ENCODE measurements around the gene MOB4. TPM values are rescaled to one million over a fixed set of nuclear protein-coding genes. Genes with fewer than 3 reads are reported as not detected.
A peak's percentile ranks its signal among the peaks of the same experiment; 100 is the strongest.
"Not testable (repeated sequence)": the region's sequence is repeated elsewhere in the genome, so short reads cannot be mapped to it uniquely, and the experiment has no call there.

Gene MOB4
- total RNA-seq = 10 to 100 TPM; 32.0 to 53.9 (median 36.8) TPM

- Histone ChIP-seq H3K9me3 (no peaks in the 10 kb centered on the region), H3K4me3 (peak within 1 kb of the TSS; percentile 58 to 82), H3K36me3 (no peaks in the 10 kb centered on the region), H3K27me3 (no peaks in the 10 kb centered on the region), H3K4me1 (peaks cover 0 to 52% (median 0%) of the 10 kb centered on the region in 3 donors), H3K27ac (peak within 1 kb of the TSS; percentile 82 to 97 (median 92))
- ATAC-seq = peak; percentile 99
- TF ChIP-seq POLR2AphosphoS5 (IDR thresholded peaks at IDR 0.05) (peak; percentile 91), POLR2A (IDR thresholded peaks at IDR 0.05) (peak; percentile 78 to 84), CTCF (IDR thresholded peaks at IDR 0.05) (peak in 2 of 4 experiments; percentile 14 to 26), EP300 (IDR thresholded peaks at IDR 0.05) (no peak)
- 0% methylated on average over 6 of the region's 66 CpGs; no CpG with 5 or more reads in 1 of the 2 donors for WGBS, 2 donors (ENCODE audit: low coverage in 1 of 2)
Measured at GRCh38 chr2:197515739-197516392, at the start of gene MOB4. Gene MOB4, plus strand, starts transcription at chr2:197516066. Its CDS starts 21 bp downstream, at chr2:197516087.

GRCh38 chr2:197472166-197472565 is 43.7 kb upstream of the MOB4 start:
- 95 to 96% methylated on average over 3 to 4 of the region's 5 CpGs for WGBS, 2 donors (ENCODE audit: low coverage in 1 of 2)
- H3K36me3 ChIP-seq = peaks cover 0 to 97% of the 10 kb centered on the region in 2 donors

GRCh38 chr2:197477797-197478196 is 38.1 kb upstream of the MOB4 start:
- TF ChIP-seq POLR2AphosphoS5 (IDR thresholded peaks at IDR 0.05) = no peak
- no peak for TF ChIP-seq EP300 (IDR thresholded peaks at IDR 0.05)
- TF ChIP-seq POLR2A (IDR thresholded peaks at IDR 0.05) = no peak
- no peak for TF ChIP-seq CTCF (IDR thresholded peaks at IDR 0.05)
- Histone ChIP-seq H3K9me3 (no peaks in the 10 kb centered on the region), H3K4me1 (no peaks in the 10 kb centered on the region), H3K27me3 (no peaks in the 10 kb centered on the region), H3K27ac (no peak overlapping the region), H3K36me3 (peaks cover 0 to 80% of the 10 kb centered on the region in 2 donors), H3K4me3 (no peak overlapping the region)
- no peak for ATAC-seq
- 96 to 100% methylated on average over 3 of the region's 3 CpGs for WGBS, 2 donors (ENCODE audit: low coverage in 1 of 2)

More at GRCh38 chr2:197472166-197472565, 43.7 kb upstream of the MOB4 start:
- Histone ChIP-seq H3K4me3 (no peak overlapping the region), H3K27ac (no peak overlapping the region), H3K4me1 (no peaks in the 10 kb centered on the region), H3K9me3 (no peaks in the 10 kb centered on the region), H3K27me3 (no peaks in the 10 kb centered on the region)
- no peak for TF ChIP-seq EP300 (IDR thresholded peaks at IDR 0.05)
- no peak for TF ChIP-seq POLR2A (IDR thresholded peaks at IDR 0.05)
- TF ChIP-seq POLR2AphosphoS5 (IDR thresholded peaks at IDR 0.05) = no peak
- no peak for TF ChIP-seq CTCF (IDR thresholded peaks at IDR 0.05)
- no peak for ATAC-seq

GRCh38 chr2:197480165-197481036 is 35.5 kb upstream of the MOB4 start:
- ATAC-seq = no peak

GRCh38 chr2:197484248-197484647 is 31.6 kb upstream of the MOB4 start:
- peaks cover 0 to 10% (median 0%) of the 10 kb centered on the region in 3 donors for H3K9me3 ChIP-seq
- not testable (repeated sequence) for H3K4me3 ChIP-seq, H3K4me1 ChIP-seq, H3K27ac ChIP-seq, H3K27me3 ChIP-seq, ATAC-seq
- WGBS, 2 donors (ENCODE audit: low coverage in 1 of 2) = 100% methylated on average over 1 to 2 of the region's 3 CpGs
- peaks cover 8 to 77% of the 10 kb centered on the region in 2 donors for H3K36me3 ChIP-seq

More at GRCh38 chr2:197480165-197481036, 35.5 kb upstream of the MOB4 start:
- WGBS, 2 donors (ENCODE audit: low coverage in 1 of 2) = 83 to 94% methylated on average over 4 to 9 of the region's 9 CpGs
- Histone ChIP-seq H3K9me3 (peaks cover 0 to 10% (median 0%) of the 10 kb centered on the region in 3 donors), H3K27ac (no peak overlapping the region), H3K27me3 (no peaks in the 10 kb centered on the region), H3K36me3 (peaks cover 0 to 73% of the 10 kb centered on the region in 2 donors), H3K4me3 (no peak overlapping the region), H3K4me1 (no peaks in the 10 kb centered on the region)
- no peak for TF ChIP-seq POLR2AphosphoS5 (IDR thresholded peaks at IDR 0.05)
- no peak for TF ChIP-seq POLR2A (IDR thresholded peaks at IDR 0.05)
- TF ChIP-seq CTCF (IDR thresholded peaks at IDR 0.05) = no peak
- no peak for TF ChIP-seq EP300 (IDR thresholded peaks at IDR 0.05)
